WTC11 (cell line): ENCODE measurements around the gene SRRM3. TPM values are rescaled to one million over a fixed set of nuclear protein-coding genes. Genes with fewer than 3 reads are reported as not detected.

Experiments
- ATAC-seq: fragments of 200-7000 bp; cut with Tn5 transposase; 2 replicates; pipeline ENCODE4 v1.10.0; 2021; ENCODE audit warnings: mild to moderate bottlenecking, moderate library complexity
- CTCF ChIA-PET: fragments of 300-600 bp; sonication (Branson Sonifier 250); formaldehyde crosslinking; loops from one replicate; lab custom pipeline; 2021; ENCODE audit warnings: antibody characterized with exemption; lab: Charles Lee
- POLR2A ChIA-PET: fragments of 350-600 bp; sonication (Branson Sonifier 250); formaldehyde crosslinking; loops from one replicate; lab custom pipeline; 2021; ENCODE audit warnings: antibody characterized with exemption; lab: Charles Lee
- DNase-seq: peaks from one replicate; pipeline ENCODE4 v3.0.0; 2021; ENCODE audit warnings: low spot score
- H3K27ac Mint-ChIP-seq: 2 replicates; pipeline ENCODE4 v1.8.0; 2021; ENCODE audit warnings: mixed read lengths
- H3K27me3 Mint-ChIP-seq: 2 replicates; pipeline ENCODE4 v1.8.0; 2021; ENCODE audit warnings: low read depth, mild to moderate bottlenecking, moderate library complexity, mixed read lengths
- H3K36me3 Mint-ChIP-seq: 2 replicates; pipeline ENCODE4 v1.8.0; 2021; ENCODE audit warnings: mixed read lengths
- H3K4me1 Mint-ChIP-seq: 2 replicates; pipeline ENCODE4 v1.8.0; 2022; ENCODE audit warnings: mixed read lengths
- H3K4me3 Mint-ChIP-seq: 2 replicates; pipeline ENCODE4 v1.8.0; 2021; ENCODE audit warnings: mild to moderate bottlenecking, moderate library complexity, mixed read lengths
- H3K9me3 Mint-ChIP-seq: 2 replicates; pipeline ENCODE4 v1.8.0; 2021; ENCODE audit warnings: mixed read lengths
- CREM ChIP-seq: sonication (generic); formaldehyde crosslinking; IDR thresholded peaks from 2 replicates; pipeline ENCODE4 v1.8.1; 2022; ENCODE audit warnings: mild to moderate bottlenecking, missing genetic modification reagents, moderate library complexity
- ETV6 ChIP-seq: sonication (generic); formaldehyde crosslinking; IDR thresholded peaks from 2 replicates; pipeline ENCODE4 v1.8.1; 2022; ENCODE audit warnings: mild to moderate bottlenecking, missing genetic modification reagents
- FOXK1 ChIP-seq: sonication (generic); formaldehyde crosslinking; IDR thresholded peaks from 2 replicates; pipeline ENCODE4 v1.8.0; 2022; ENCODE audit warnings: mild to moderate bottlenecking, moderate library complexity, missing genetic modification reagents
- FOXP1 ChIP-seq: sonication (generic); formaldehyde crosslinking; IDR thresholded peaks from 2 replicates; pipeline ENCODE4 v1.8.0; 2022; ENCODE audit warnings: missing genetic modification reagents, mild to moderate bottlenecking, moderate library complexity, borderline replicate concordance
- OVOL2 ChIP-seq: fragments of 250-450 bp; sonication (Bioruptor Pico); IDR thresholded peaks from 2 replicates; pipeline ENCODE4 v1.9.0; 2021; ENCODE audit warnings: mild to moderate bottlenecking, borderline replicate concordance
- SOX15 ChIP-seq: fragments of 250-450 bp; sonication (Bioruptor Pico); IDR thresholded peaks from 2 replicates; pipeline ENCODE4 v1.9.0; 2021; ENCODE audit warnings: mild to moderate bottlenecking
- ZNF416 ChIP-seq: fragments of 250-450 bp; sonication (Bioruptor Pico); IDR thresholded peaks from 2 replicates; pipeline ENCODE4 v1.9.0; 2021; ENCODE audit warnings: mild to moderate bottlenecking, inconsistent platforms
- total RNA-seq: library from RNA; stranded (reverse); gene quantifications from 3 replicates; pipeline ENCODE4 v1.2.3, GENCODE V29; 2021
- TF ChIP-seq, protein P1 (sequence below): fragments of 250-450 bp; sonication (Bioruptor Pico); IDR thresholded peaks from 2 replicates; pipeline ENCODE4 v2.1.2; 2022; ENCODE audit warnings: mild to moderate bottlenecking, moderate library complexity
- TF ChIP-seq, protein P2 (sequence below): fragments of 250-450 bp; sonication (Bioruptor Pico); IDR thresholded peaks from 2 replicates; pipeline ENCODE4 v1.9.0; 2021; ENCODE audit warnings: mild to moderate bottlenecking, borderline replicate concordance
- TF ChIP-seq, protein P3 (sequence below): sonication (generic); formaldehyde crosslinking; IDR thresholded peaks from 2 replicates; pipeline ENCODE4 v1.8.0; 2023; ENCODE audit warnings: missing genetic modification reagents, mild to moderate bottlenecking, borderline replicate concordance
- TF ChIP-seq, protein P4 (sequence below): fragments of 250-450 bp; sonication (Bioruptor Pico); IDR thresholded peaks from 2 replicates; pipeline ENCODE4 v1.9.0; 2021; ENCODE audit warnings: moderate library complexity, mild to moderate bottlenecking, inconsistent platforms, borderline replicate concordance
- TF ChIP-seq, protein P5 (sequence below): sonication (generic); formaldehyde crosslinking; IDR thresholded peaks from 2 replicates; pipeline ENCODE4 v1.8.0; 2022; ENCODE audit warnings: mild to moderate bottlenecking, missing genetic modification reagents
- TF ChIP-seq, protein P6 (sequence below): sonication (generic); formaldehyde crosslinking; IDR thresholded peaks from 2 replicates; pipeline ENCODE4 v1.8.1; 2022; ENCODE audit warnings: mild to moderate bottlenecking, missing genetic modification reagents, moderate library complexity, borderline replicate concordance
- TF ChIP-seq, protein P7 (sequence below): sonication (generic); formaldehyde crosslinking; IDR thresholded peaks from 2 replicates; pipeline ENCODE4 v1.8.0; 2023; ENCODE audit warnings: mild to moderate bottlenecking, missing genetic modification reagents

Gene SRRM3
- total RNA-seq, 1 experiment from 2014 or later, result 17.7 TPM

DNA sequence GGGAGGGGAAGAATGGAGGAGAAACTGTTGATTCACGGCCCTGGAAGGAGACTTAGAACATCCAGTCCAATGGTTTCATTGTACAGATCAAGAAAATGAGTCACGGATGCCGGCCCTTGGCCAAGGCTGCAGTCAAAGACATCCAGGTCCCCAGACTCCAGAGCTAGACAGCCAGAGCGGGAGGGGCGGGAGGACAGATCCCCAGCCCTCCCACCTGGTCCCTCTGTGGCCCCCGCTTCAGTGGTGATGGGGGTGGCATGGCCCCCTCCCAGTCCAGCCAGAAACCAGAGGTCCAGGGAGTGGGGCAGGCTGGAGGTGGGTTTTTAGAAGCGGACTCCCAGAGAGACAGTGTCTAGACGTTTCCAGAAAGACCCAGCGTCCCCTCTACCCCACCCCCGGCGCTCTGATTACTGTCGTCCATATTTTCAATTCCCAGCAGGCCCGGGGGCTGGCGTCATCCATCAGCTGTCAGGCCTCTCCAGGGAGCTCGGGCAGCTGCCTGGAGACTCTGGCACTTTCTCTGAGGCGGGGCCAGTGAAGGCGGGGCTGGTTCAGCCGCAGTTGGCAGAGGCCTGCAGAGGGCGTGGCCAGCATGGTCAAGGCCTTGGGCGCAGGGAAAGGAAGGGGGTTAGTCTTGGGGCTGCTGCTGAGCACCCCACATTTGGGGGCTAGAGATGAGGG, 92.8 kb downstream of the SRRM3 start:
- no peak overlapping the region for H3K4me3 Mint-ChIP-seq
- CTCF ChIA-PET, result interaction anchor here (0.7 to 1.4 kb wide), 10 partner anchors 9 to 225 kb away, joined by 3 to 9 read pairs (median 3); no protein-coding TSS in a partner anchor

DNA sequence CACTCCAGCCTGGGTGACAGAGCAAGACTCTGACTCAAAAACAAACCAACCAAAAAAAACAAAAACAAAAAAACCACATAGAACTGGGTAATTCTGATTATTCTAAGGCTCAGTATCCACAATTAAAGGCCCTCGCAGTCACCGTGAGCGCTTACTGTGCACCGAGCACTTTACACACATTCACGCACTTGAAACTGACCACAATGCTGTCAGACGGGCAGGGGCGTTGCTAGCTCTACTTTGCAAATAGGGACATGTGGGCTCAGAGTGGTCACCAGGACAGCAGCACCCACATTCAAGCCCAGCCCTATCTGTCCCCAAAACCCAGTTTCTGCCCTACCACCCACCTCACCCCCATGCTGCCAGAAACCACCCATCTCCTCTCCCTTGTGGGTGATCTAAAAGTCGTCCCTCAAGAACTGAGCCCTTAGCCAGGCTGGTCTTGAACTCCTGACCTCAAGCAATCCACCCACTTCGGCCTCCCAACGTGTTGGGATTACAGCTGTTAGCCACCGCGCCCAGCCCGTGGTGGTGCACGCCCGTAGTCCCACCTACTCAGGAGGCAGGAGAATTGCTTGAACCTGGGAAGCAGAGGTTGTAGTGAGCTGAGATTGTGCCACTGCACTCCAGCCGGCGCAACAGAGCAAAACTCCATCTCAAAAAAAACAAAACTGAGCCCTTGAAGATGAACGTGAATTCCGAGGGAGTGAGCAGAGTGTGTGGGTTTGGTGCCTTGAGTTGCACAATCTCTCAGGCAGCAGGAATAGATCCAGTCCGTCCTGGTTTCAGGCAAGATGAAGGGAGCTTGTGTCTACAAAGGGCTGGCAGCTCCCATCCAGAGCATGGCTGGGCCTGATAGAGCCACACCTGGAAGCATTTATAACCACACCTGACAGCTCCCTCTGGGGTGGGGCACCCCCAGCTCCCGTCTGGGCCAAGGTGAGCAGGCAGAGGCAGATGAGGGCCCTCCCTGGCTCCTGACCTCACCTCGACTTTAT, 95.3 kb downstream of the SRRM3 start:
- Mint-ChIP-seq H3K36me3 (no peaks in the 10 kb centered on the region), H3K4me3 (no peak overlapping the region), H3K9me3 (no peaks in the 10 kb centered on the region), H3K27me3 (peaks cover 22% of the 10 kb centered on the region), H3K4me1 (peaks cover 18% of the 10 kb centered on the region), H3K27ac (peak overlapping the region; percentile 27; the same call in 1 of the 2 replicates)
- POLR2A ChIA-PET, result interaction anchor here (1.3 kb wide), 1 partner anchor 17 kb away, joined by 3 read pairs; no protein-coding TSS in a partner anchor
- no peak for DNase-seq
- ATAC-seq, result no peak
- CTCF ChIA-PET, result interaction anchor here (0.7 to 4.3 kb wide), 6 partner anchors 8 to 228 kb away, joined by 3 to 36 read pairs (median 6); no protein-coding TSS in a partner anchor
- TF ChIP-seq ZNF416 (CRISPR knock-in tag), result no peak
- no peak for TF ChIP-seq FOXP1 (CRISPR knock-in tag)
- TF ChIP-seq, protein P1, sequence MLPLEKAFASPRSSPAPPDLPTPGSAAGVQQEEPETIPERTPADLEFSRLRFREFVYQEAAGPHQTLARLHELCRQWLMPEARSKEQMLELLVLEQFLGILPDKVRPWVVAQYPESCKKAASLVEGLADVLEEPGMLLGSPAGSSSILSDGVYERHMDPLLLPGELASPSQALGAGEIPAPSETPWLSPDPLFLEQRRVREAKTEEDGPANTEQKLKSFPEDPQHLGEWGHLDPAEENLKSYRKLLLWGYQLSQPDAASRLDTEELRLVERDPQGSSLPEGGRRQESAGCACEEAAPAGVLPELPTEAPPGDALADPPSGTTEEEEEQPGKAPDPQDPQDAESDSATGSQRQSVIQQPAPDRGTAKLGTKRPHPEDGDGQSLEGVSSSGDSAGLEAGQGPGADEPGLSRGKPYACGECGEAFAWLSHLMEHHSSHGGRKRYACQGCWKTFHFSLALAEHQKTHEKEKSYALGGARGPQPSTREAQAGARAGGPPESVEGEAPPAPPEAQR (CRISPR knock-in tag), result no peak
- no peak for TF ChIP-seq OVOL2 (CRISPR knock-in tag)
- TF ChIP-seq SOX15 (CRISPR knock-in tag), result no peak
- TF ChIP-seq CREM (CRISPR knock-in tag), result no peak
- TF ChIP-seq, protein P2, sequence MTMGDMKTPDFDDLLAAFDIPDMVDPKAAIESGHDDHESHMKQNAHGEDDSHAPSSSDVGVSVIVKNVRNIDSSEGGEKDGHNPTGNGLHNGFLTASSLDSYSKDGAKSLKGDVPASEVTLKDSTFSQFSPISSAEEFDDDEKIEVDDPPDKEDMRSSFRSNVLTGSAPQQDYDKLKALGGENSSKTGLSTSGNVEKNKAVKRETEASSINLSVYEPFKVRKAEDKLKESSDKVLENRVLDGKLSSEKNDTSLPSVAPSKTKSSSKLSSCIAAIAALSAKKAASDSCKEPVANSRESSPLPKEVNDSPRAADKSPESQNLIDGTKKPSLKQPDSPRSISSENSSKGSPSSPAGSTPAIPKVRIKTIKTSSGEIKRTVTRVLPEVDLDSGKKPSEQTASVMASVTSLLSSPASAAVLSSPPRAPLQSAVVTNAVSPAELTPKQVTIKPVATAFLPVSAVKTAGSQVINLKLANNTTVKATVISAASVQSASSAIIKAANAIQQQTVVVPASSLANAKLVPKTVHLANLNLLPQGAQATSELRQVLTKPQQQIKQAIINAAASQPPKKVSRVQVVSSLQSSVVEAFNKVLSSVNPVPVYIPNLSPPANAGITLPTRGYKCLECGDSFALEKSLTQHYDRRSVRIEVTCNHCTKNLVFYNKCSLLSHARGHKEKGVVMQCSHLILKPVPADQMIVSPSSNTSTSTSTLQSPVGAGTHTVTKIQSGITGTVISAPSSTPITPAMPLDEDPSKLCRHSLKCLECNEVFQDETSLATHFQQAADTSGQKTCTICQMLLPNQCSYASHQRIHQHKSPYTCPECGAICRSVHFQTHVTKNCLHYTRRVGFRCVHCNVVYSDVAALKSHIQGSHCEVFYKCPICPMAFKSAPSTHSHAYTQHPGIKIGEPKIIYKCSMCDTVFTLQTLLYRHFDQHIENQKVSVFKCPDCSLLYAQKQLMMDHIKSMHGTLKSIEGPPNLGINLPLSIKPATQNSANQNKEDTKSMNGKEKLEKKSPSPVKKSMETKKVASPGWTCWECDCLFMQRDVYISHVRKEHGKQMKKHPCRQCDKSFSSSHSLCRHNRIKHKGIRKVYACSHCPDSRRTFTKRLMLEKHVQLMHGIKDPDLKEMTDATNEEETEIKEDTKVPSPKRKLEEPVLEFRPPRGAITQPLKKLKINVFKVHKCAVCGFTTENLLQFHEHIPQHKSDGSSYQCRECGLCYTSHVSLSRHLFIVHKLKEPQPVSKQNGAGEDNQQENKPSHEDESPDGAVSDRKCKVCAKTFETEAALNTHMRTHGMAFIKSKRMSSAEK (CRISPR knock-in tag), result no peak
- TF ChIP-seq, protein P3, sequence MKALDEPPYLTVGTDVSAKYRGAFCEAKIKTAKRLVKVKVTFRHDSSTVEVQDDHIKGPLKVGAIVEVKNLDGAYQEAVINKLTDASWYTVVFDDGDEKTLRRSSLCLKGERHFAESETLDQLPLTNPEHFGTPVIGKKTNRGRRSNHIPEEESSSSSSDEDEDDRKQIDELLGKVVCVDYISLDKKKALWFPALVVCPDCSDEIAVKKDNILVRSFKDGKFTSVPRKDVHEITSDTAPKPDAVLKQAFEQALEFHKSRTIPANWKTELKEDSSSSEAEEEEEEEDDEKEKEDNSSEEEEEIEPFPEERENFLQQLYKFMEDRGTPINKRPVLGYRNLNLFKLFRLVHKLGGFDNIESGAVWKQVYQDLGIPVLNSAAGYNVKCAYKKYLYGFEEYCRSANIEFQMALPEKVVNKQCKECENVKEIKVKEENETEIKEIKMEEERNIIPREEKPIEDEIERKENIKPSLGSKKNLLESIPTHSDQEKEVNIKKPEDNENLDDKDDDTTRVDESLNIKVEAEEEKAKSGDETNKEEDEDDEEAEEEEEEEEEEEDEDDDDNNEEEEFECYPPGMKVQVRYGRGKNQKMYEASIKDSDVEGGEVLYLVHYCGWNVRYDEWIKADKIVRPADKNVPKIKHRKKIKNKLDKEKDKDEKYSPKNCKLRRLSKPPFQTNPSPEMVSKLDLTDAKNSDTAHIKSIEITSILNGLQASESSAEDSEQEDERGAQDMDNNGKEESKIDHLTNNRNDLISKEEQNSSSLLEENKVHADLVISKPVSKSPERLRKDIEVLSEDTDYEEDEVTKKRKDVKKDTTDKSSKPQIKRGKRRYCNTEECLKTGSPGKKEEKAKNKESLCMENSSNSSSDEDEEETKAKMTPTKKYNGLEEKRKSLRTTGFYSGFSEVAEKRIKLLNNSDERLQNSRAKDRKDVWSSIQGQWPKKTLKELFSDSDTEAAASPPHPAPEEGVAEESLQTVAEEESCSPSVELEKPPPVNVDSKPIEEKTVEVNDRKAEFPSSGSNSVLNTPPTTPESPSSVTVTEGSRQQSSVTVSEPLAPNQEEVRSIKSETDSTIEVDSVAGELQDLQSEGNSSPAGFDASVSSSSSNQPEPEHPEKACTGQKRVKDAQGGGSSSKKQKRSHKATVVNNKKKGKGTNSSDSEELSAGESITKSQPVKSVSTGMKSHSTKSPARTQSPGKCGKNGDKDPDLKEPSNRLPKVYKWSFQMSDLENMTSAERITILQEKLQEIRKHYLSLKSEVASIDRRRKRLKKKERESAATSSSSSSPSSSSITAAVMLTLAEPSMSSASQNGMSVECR, result no peak
- TF ChIP-seq, protein P4, sequence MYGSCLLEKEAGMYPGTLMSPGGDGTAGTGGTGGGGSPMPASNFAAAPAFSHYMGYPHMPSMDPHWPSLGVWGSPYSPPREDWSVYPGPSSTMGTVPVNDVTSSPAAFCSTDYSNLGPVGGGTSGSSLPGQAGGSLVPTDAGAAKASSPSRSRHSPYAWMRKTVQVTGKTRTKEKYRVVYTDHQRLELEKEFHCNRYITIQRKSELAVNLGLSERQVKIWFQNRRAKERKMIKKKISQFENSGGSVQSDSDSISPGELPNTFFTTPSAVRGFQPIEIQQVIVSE (CRISPR knock-in tag), result no peak

More for the DNA sequence above, 92.8 kb downstream of the SRRM3 start:
- Mint-ChIP-seq H3K9me3 (no peaks in the 10 kb centered on the region), H3K27ac (no peak overlapping the region), H3K27me3 (peaks cover 6% of the 10 kb centered on the region), H3K4me1 (peaks cover 36% of the 10 kb centered on the region), H3K36me3 (no peaks in the 10 kb centered on the region)
- TF ChIP-seq, protein P5, sequence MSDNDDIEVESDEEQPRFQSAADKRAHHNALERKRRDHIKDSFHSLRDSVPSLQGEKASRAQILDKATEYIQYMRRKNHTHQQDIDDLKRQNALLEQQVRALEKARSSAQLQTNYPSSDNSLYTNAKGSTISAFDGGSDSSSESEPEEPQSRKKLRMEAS (CRISPR knock-in tag), result 0 out of 2 replicates have a peak, but pooled peaks have one; percentile 27
- TF ChIP-seq, protein P6, sequence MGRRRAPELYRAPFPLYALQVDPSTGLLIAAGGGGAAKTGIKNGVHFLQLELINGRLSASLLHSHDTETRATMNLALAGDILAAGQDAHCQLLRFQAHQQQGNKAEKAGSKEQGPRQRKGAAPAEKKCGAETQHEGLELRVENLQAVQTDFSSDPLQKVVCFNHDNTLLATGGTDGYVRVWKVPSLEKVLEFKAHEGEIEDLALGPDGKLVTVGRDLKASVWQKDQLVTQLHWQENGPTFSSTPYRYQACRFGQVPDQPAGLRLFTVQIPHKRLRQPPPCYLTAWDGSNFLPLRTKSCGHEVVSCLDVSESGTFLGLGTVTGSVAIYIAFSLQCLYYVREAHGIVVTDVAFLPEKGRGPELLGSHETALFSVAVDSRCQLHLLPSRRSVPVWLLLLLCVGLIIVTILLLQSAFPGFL, result no peak
- 0 out of 2 replicates have a peak, but pooled peaks have one; percentile 20 for TF ChIP-seq ETV6 (CRISPR knock-in tag)
- TF ChIP-seq, protein P7, sequence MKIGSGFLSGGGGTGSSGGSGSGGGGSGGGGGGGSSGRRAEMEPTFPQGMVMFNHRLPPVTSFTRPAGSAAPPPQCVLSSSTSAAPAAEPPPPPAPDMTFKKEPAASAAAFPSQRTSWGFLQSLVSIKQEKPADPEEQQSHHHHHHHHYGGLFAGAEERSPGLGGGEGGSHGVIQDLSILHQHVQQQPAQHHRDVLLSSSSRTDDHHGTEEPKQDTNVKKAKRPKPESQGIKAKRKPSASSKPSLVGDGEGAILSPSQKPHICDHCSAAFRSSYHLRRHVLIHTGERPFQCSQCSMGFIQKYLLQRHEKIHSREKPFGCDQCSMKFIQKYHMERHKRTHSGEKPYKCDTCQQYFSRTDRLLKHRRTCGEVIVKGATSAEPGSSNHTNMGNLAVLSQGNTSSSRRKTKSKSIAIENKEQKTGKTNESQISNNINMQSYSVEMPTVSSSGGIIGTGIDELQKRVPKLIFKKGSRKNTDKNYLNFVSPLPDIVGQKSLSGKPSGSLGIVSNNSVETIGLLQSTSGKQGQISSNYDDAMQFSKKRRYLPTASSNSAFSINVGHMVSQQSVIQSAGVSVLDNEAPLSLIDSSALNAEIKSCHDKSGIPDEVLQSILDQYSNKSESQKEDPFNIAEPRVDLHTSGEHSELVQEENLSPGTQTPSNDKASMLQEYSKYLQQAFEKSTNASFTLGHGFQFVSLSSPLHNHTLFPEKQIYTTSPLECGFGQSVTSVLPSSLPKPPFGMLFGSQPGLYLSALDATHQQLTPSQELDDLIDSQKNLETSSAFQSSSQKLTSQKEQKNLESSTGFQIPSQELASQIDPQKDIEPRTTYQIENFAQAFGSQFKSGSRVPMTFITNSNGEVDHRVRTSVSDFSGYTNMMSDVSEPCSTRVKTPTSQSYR, result 0 out of 2 replicates have a peak, but pooled peaks have one; percentile 18
- TF ChIP-seq FOXK1 (CRISPR knock-in tag), result peak; percentile 45; the same call in 1 of the 2 replicates
- peak; percentile 85 for DNase-seq
- peak; percentile 69 for ATAC-seq
- POLR2A ChIA-PET, result interaction anchor here (0.6 to 1.0 kb wide), 3 partner anchors 9 to 34 kb away, joined by 3 to 8 read pairs (median 3); no protein-coding TSS in a partner anchor
